Vagina (tissue), 2 donors: ENCODE measurements around the gene PIP5K1C.
A peak's percentile ranks its signal among the peaks of the same experiment; 100 is the strongest.

ENCODE experiments used
- CTCF ChIP-seq, 3 experiments: fragments of 450-650 bp in 2 of 3; fragments of 200-600 bp in 1 of 3; sonication (generic) in 1 of 3; IDR thresholded peaks; one replicate each; pipeline ENCODE4 v1.5.1; 2017 to 2019; ENCODE audit warnings: antibody characterized with exemption in 3 of 3, mild to moderate bottlenecking in 2 of 3, moderate library complexity in 2 of 3
- POLR2A ChIP-seq, 2 donors: fragments of 450-650 bp; IDR thresholded peaks; one replicate each; pipeline ENCODE4 v1.6.1; 2017; ENCODE audit warnings: antibody characterized with exemption in 2 of 2, mild to moderate bottlenecking in 2 of 2, moderate library complexity in 2 of 2

GRCh38 chr19:3665681-3666544 is 34.4 kb downstream of the PIP5K1C start:
- TF ChIP-seq CTCF (IDR thresholded peaks at IDR 0.05) (peak; percentile 93 to 97 (median 93)), POLR2A (IDR thresholded peaks at IDR 0.05) (no peak)
